RWPE1 (cell line): ENCODE measurements around the gene PCDH9.

Source experiments
- CTCF ChIA-PET: fragments of 350-600 bp; sonication (Branson Sonifier 250); formaldehyde crosslinking; extraction: SDS; loops from one replicate; lab custom pipeline; 2021; lab: Yijun Ruan, JAX
- POLR2A ChIA-PET: fragments of 400-600 bp; formaldehyde crosslinking; extraction: SDS; loops from one replicate; lab custom pipeline; 2020; ENCODE audit warnings: antibody characterized with exemption; ENCODE audit not compliant: low non-redundant PET; lab: Yijun Ruan, JAX
- DNase-seq: peaks from one replicate; pipeline ENCODE4 v3.0.0; 2012; ENCODE audit warnings: low spot score
- H3K27ac ChIP-seq: fragments of 450-650 bp; 2 replicates; pipeline ENCODE4 v1.5.1; 2017
- CTCF ChIP-seq: fragments of 450-650 bp; conservative IDR thresholded peaks from 2 replicates; pipeline ENCODE4 v1.5.1; 2017; ENCODE audit warnings: low read depth, mild to moderate bottlenecking

Gene PCDH9

GRCh38 chr13:67186995-67187569 is 43.1 kb downstream of the PCDH9 start:
- ChIA-PET POLR2A (no interaction called here), CTCF (interaction anchor here (0.6 kb wide), 1 partner anchor 31 kb away, joined by 3 read pairs; no protein-coding TSS in a partner anchor)
- DNase-seq, result no peak
- H3K27ac ChIP-seq, result no peak overlapping the region
- TF ChIP-seq CTCF, result no peak

- CTCF ChIA-PET, result interaction anchor here (0.6 kb wide), 1 partner anchor 246 kb away, joined by 4 read pairs; no protein-coding TSS in a partner anchor
- no peak for TF ChIP-seq CTCF
- POLR2A ChIA-PET, result no interaction called here
- no peak overlapping the region for H3K27ac ChIP-seq
- no peak for DNase-seq
These were observed 45.9 kb downstream of the PCDH9 start for GRCh38 chr13:67184247-67184646.

- H3K27ac ChIP-seq, result no peak overlapping the region
- POLR2A ChIA-PET, result no interaction called here
These were observed 47.0 kb downstream of the PCDH9 start for GRCh38 chr13:67183151-67183550.

GRCh38 chr13:67175836-67176459 is 54.2 kb downstream of the PCDH9 start:
- no peak for TF ChIP-seq CTCF
- CTCF ChIA-PET, result no interaction called here
- H3K27ac ChIP-seq, result no peak overlapping the region
- DNase-seq, result no peak
- POLR2A ChIA-PET, result no interaction called here

More at GRCh38 chr13:67183151-67183550, 47.0 kb downstream of the PCDH9 start:
- CTCF ChIA-PET, result no interaction called here
- DNase-seq, result no peak
- no peak for TF ChIP-seq CTCF

GRCh38 chr13:67168384-67168783 is 61.8 kb downstream of the PCDH9 start:
- no peak for DNase-seq
- POLR2A ChIA-PET, result no interaction called here

GRCh38 chr13:67167420-67167819 is 62.7 kb downstream of the PCDH9 start:
- no peak for TF ChIP-seq CTCF
- DNase-seq, result no peak
- H3K27ac ChIP-seq, result no peak overlapping the region
- ChIA-PET POLR2A (no interaction called here), CTCF (no interaction called here)

More at GRCh38 chr13:67168384-67168783, 61.8 kb downstream of the PCDH9 start:
- CTCF ChIA-PET, result no interaction called here
- no peak for TF ChIP-seq CTCF
- no peak overlapping the region for H3K27ac ChIP-seq
